Measurements from ENCODE around the gene BEST3.

GRCh38 chr12:69653703-69654102 lies 45.4 kb downstream of the BEST3 start:
- TF ChIP-seq CTCF (IDR thresholded peaks at IDR 0.05) (no peak), EP300 (IDR thresholded peaks at IDR 0.05) (no peak), POLR2A (IDR thresholded peaks at IDR 0.05) (no peak), POLR2AphosphoS5 (IDR thresholded peaks at IDR 0.05) (no peak)
